ENCODE measurements around the gene HHATL. TPM values are rescaled to one million over a fixed set of nuclear protein-coding genes. Genes with fewer than 3 reads are reported as not detected.

The HHATL gene
- total and polyA plus RNA-seq, 2 of the 8 experiments (the other 6 are each of a cell fraction or from before 2014, with no cell fraction given): 0.18 TPM; not detected in 1

DNA sequence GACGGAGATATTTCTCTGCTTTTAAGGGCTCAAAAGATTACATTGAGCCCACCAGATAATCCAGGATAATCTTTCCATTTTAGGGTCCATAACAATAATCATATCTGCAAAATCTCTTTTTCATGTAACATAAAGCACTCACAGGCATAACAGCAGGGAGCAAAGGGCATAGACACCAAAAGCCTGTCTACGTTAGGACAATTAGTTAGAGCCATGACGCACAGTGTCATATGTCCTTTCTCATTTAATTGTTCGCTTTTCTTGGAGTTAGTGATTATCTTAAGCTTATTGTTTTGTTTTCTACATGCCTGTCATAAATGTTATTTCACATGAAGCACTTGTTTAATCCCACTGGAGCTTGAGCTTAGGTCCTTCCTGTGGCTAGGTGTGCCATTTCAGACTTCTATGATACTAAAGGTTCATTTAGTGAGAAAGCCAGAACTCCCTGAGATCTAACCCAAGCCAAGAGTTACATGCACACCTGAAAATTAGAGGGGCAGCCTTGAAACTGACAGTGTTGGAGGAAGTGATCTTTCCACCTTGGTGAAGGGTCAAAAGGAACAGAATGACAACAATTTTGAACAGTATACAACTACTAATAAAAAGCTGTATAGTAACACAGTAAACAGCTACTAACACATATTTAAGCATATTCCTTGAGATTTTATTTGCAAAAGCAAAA is 11.7 kb upstream of the HHATL start:
- Histone ChIP-seq H3K27ac (ENCODE audit: low read depth, low read length) (no peak overlapping the region), H4K5ac (ENCODE audit: insufficient read length, low read depth, low read length) (no peak overlapping the region), H2BK15ac (ENCODE audit: low read length) (no peak overlapping the region), H3K18ac (ENCODE audit: extremely low read depth, low read length) (no peak overlapping the region), H3K23me2 (ENCODE audit: low read depth, low read length) (no peaks in the 10 kb centered on the region), H2BK120ac (replicated peaks; ENCODE audit: low read depth, low read length) (no peak overlapping the region), H3K4me3 (ENCODE audit: extremely low read depth in 1 of 4, insufficient read depth in 2 of 4, low read depth in 3 of 4, low read length in 4 of 4) (no peak overlapping the region), H2AK5ac (ENCODE audit: low read depth, low read length) (no peak overlapping the region), H3K9ac (replicated peaks in 1 of 4; ENCODE audit: extremely low read depth in 1 of 4, low read depth in 3 of 4, low read length in 3 of 4) (no peak overlapping the region), H4K20me1 (replicated peaks in 1 of 2; ENCODE audit: control insufficient read depth in 1 of 2, insufficient read depth in 2 of 2, low read length in 2 of 2) (no peaks in the 10 kb centered on the region), H4K8ac (ENCODE audit: extremely low read depth, insufficient read depth, low read length) (no peak overlapping the region), H3K14ac (ENCODE audit: insufficient read length) (no peak overlapping the region), H3K36me3 (ENCODE audit: control insufficient read depth in 2 of 4, insufficient read depth in 4 of 4, low read length in 3 of 4) (no peaks in the 10 kb centered on the region), H3K27me3 (replicated peaks in 1 of 4; ENCODE audit: control insufficient read depth in 3 of 4, extremely low read depth in 1 of 4, insufficient read depth in 3 of 4, low read length in 3 of 4) (no peaks in the 10 kb centered on the region), H3K4me2 (ENCODE audit: insufficient read depth in 1 of 2, low read depth in 2 of 2, low read length in 2 of 2) (no peak overlapping the region), H3K79me2 (ENCODE audit: control insufficient read depth in 1 of 2, insufficient read depth in 2 of 2, low read length in 2 of 2) (no peaks in the 10 kb centered on the region), H3K79me1 (ENCODE audit: low read depth, low read length) (no peaks in the 10 kb centered on the region), H3K4ac (replicated peaks; ENCODE audit: insufficient read length, low read depth, low read length) (no peak overlapping the region), H3K9me3 (ENCODE audit: insufficient read depth in 2 of 2, low read depth in 1 of 2, low read length in 1 of 2) (no peaks in the 10 kb centered on the region), H2AFZ (ENCODE audit: low read length) (no peak overlapping the region), H2BK20ac (ENCODE audit: low read length) (no peak overlapping the region), H4K91ac (replicated peaks; ENCODE audit: insufficient read length, low read length) (no peak overlapping the region), H2BK12ac (ENCODE audit: low read depth, low read length) (no peak overlapping the region), H3K23ac (ENCODE audit: insufficient read length) (no peak overlapping the region), H2BK5ac (ENCODE audit: low read depth, low read length) (no peak overlapping the region), H3K56ac (replicated peaks; ENCODE audit: insufficient read length, low read depth, low read length) (no peak overlapping the region), H3K4me1 (replicated peaks in 1 of 4; ENCODE audit: control insufficient read depth in 3 of 4, insufficient read depth in 4 of 4, low read length in 3 of 4) (no peaks in the 10 kb centered on the region; a peak in 2 of 7 replicates)
- WGBS, 2 experiments (ENCODE audit: extremely low coverage in 1 of 2, insufficient coverage in 1 of 2, insufficient read length in 1 of 2, insufficient replicate concordance in 2 of 2, low coverage in 1 of 2, low lambda C conversion rate in 2 of 2, missing lambda C conversion rate in 1 of 2): 91% methylated on average over 4 of the region's 4 CpGs; no CpG with 5 or more reads in 1 of the 2 experiments
- TF ChIP-seq CBX8 (IDR thresholded peaks at IDR 0.05; ENCODE audit: borderline replicate concordance, low read depth, low read length): no peak
- no peak for TF ChIP-seq BCL11A (IDR thresholded peaks at IDR 0.05; ENCODE audit: low read depth in 2 of 2, low read length in 2 of 2)
- no peak for TF ChIP-seq JUND (IDR thresholded peaks at IDR 0.05; ENCODE audit: low read length)
- no peak for TF ChIP-seq GABPA (IDR thresholded peaks at IDR 0.05; ENCODE audit: borderline replicate concordance, insufficient read depth, low read length)
- no peak for TF ChIP-seq SIRT6 (IDR thresholded peaks at IDR 0.05; ENCODE audit: low read length)
- no peak for TF ChIP-seq TAF7 (optimal IDR thresholded peaks at IDR 0.05; ENCODE audit: borderline replicate concordance, low read depth, low read length)
- CTCF ChIA-PET (ENCODE audit: partially characterized antibody): interaction anchor here (1.1 to 11.4 kb wide), 6 partner anchors 9 to 59 kb away, joined by 3 to 53 read pairs (median 5); no protein-coding TSS in a partner anchor
- POLR2A ChIA-PET (ENCODE audit: partially characterized antibody): interaction anchor here (2.3 kb wide), 1 partner anchor 11 kb away, joined by 9 read pairs; the partner anchor contains the start of gene HHATL
- FAIRE-seq: no peak
- DNase-seq (ENCODE audit: low read depth in 1 of 2, low spot score in 2 of 2): no peak
